Stimulated activated naive CD8-positive, alpha-beta T cell treated with anti-CD3 and anti-CD28 coated beads, Interleukin-15, Interleukin-2, amounts not matched to agents 100 U/mL and 50 U/mL, for 24 hours (primary cell): Measurements from ENCODE around the gene ISG15.
"Not testable (repeated sequence)": the region's sequence is repeated elsewhere in the genome, so short reads cannot be mapped to it uniquely, and the experiment has no call there.

Experiments
- ATAC-seq: fragments of 150-1000 bp; cut with Tn5 transposase; one replicate; pipeline ENCODE4 v1.10.0; 2021
- DNase-seq: peaks from one replicate; pipeline ENCODE4 v3.0.0; 2021

The ISG15 gene

DNA sequence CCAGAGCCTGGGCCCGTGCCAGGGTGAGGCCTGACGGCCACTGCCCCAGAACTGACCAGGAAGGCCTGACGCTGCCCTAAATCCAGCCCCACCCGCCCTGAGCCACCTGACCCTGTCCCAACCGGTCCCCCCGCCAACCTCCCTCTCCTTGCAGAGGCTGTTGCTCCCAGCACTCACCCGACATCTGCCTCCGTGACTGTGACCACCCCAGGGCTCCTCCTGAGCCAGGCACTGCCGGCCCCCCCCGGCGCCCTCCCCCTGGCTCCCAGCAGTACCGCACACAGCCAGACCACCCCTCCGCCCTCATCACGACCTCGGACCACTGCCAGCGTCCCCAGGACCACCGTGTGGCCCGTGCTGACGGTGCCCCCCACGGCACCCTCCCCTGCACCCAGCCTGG lies 32.9 kb downstream of the ISG15 start:
- no peak for DNase-seq
- no peak for ATAC-seq

DNA sequence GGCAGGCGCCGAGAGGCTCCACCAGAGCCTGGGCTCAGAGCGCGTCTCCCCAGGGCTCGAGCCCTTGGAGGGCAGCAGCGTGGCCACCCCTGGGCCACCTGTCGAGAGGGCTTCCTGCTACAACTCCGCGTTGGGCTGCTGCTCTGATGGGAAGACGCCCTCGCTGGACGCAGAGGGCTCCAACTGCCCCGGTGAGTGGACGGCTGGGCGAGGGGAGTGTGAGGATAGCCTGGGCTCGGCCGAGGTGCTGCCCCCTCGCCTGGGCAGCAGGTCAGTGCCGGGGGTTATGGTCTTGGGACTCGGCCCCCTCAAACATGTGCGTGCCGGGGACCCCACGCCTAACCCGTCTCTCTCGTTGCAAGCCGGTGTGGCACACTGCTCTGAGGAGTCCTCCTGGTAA lies 33.5 kb downstream of the ISG15 start:
- ATAC-seq = no peak
- DNase-seq = no peak

DNA sequence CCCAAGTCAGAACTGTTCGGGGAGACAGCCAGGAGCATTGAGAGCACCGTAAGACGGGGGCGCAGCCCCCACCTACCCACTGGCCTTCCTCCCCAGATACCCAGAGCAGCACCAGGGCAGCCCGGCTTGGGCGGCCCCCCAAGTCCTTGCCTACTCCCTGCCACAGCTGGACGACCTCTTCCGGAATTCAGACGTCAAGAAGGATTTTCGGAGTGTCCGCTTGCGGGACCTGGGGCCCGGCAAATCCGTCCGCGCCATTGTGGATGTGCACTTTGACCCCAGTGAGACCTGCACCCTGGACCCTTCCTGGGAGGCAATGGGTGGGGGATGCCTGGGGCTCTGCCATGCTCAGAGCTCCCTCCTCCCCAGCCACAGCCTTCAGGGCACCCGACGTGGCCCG lies 34.1 kb downstream of the ISG15 start:
- no peak for ATAC-seq

DNA sequence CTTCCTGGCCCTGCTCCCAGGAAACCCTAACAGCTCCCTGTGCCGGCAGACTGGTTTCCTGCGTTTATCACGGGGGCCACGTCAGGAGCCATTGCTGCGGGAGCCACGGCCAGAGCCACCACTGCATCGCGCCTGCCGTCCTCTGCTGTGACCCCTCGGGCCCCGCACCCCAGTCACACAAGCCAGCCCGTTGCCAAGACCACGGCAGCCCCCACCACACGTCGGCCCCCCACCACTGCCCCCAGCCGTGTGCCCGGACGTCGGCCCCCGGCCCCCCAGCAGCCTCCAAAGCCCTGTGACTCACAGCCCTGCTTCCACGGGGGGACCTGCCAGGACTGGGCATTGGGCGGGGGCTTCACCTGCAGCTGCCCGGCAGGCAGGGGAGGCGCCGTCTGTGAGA lies 34.7 kb downstream of the ISG15 start:
- no peak for DNase-seq
- no peak for ATAC-seq

More for the DNA sequence above, 34.1 kb downstream of the ISG15 start:
- no peak for DNase-seq

DNA sequence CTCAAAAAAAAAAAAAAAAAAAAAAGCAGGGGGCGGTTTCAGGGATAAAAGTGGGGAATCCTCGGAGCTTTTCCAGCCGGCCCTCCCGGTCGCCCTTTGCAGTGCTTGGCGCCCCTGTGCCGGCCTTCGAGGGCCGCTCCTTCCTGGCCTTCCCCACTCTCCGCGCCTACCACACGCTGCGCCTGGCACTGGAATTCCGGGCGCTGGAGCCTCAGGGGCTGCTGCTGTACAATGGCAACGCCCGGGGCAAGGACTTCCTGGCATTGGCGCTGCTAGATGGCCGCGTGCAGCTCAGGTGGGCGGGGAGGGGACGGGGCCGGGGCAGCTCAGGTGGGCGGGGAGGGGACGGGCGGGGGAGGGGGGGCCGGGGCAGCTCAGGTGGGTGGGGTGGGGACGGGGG lies 35.5 kb downstream of the ISG15 start:
- DNase-seq = no peak
- ATAC-seq = no peak

DNA sequence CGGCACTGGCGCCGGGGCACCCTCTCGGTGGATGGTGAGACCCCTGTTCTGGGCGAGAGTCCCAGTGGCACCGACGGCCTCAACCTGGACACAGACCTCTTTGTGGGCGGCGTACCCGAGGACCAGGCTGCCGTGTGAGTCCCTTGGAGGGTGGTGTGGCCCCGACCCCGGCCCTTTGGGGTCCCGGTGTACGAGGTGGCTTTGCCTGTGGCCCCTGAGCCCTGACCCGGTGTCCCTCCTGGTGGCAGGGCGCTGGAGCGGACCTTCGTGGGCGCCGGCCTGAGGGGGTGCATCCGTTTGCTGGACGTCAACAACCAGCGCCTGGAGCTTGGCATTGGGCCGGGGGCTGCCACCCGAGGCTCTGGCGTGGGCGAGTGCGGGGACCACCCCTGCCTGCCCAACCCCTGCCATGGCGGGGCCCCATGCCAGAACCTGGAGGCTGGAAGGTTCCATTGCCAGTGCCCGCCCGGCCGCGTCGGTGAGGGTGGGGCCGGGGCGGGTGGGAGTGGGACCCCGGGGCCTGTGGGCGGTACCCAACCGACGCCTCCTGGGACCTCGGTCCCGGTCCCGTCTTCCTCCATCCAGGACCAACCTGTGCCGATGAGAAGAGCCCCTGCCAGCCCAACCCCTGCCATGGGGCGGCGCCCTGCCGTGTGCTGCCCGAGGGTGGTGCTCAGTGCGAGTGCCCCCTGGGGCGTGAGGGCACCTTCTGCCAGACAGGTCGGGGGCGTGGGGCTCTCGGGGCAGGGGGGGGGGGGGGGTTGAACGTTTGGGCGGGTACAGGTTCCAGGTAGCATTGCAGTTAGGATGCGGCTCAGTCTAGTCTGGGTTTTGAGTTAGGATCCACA lies 36.2 kb downstream of the ISG15 start:
- ATAC-seq (no peak), DNase-seq (no peak)

DNA sequence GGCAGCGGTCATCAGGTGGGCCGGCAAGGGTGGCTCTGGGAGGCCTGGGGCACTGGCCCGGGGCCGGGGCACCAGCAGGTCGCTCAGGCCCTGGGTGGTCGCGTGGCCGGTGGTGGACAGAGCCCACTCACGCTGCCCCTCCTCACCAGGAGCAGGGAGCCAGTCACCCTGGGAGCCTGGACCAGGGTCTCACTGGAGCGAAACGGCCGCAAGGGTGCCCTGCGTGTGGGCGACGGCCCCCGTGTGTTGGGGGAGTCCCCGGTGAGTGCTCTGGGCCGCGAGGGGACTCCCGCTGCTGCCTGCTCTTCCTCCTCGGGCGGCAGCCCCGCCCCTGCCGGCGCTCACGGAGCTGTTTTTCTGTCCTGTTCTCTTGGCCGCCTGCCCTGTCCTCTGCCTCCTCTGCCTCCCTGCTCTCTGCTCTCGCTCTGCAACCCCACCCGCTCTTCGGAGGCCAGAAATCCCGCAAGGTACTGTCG lies 37.3 kb downstream of the ISG15 start:
- DNase-seq = no peak
- ATAC-seq = no peak

DNA sequence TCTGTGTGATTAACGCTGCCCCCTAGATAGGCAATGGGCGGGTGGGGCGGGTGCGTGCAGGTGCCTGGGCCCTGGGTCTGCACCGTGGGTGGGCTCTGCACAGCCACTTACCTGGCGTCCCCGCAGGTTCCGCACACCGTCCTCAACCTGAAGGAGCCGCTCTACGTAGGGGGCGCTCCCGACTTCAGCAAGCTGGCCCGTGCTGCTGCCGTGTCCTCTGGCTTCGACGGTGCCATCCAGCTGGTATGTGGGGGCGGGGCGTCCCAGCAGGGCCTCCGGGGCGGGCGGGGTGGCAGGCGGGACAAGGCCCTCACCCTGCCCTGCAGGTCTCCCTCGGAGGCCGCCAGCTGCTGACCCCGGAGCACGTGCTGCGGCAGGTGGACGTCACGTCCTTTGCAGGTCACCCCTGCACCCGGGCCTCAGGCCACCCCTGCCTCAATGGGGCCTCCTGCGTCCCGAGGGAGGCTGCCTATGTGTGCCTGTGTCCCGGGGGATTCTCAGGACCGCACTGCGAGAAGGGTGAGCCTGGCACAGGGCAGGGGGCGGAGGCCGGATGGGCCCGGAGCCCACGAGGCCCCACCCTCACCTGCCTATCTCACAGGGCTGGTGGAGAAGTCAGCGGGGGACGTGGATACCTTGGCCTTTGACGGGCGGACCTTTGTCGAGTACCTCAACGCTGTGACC lies 38.0 kb downstream of the ISG15 start:
- DNase-seq (no peak), ATAC-seq (no peak)

DNA sequence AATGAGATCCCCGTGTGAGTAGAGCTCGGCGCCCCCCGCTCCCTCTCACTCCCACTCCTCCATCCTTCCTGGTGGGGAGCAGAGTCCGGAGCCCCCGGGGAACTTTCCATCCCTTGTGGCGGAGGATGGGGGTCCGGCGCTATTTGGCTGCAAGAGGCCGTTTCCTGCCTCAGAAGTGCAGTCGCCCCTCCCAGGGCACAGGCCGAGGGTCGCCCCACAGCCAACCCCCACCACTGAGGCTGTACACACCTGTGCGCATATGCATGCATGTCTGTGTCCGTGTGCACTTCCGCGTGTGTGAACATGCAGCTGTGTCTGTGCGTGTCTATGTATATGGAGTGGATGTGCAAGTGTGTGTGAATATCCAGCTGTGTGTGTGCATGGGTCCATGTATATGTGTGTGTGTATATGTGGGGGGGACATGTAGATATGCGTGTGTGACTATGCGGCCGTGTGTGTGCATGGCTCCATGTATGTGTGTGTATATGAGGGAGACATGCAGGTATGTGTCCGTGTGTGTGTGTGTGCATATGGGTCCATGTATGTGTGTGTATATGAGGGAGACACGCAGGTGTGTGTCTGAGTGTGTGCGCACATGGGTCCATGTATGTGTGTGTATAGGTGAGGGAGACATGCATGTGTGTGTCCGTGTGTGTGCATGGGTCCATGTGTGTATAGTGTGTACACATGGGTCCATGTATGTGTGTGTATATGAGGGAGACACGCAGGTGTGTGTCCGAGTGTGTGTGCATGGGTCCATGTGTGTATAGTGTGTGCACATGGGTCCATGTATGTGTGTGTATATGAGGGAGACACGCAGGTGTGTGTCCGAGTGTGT lies 38.9 kb downstream of the ISG15 start:
- ATAC-seq = no peak
- no peak for DNase-seq

DNA sequence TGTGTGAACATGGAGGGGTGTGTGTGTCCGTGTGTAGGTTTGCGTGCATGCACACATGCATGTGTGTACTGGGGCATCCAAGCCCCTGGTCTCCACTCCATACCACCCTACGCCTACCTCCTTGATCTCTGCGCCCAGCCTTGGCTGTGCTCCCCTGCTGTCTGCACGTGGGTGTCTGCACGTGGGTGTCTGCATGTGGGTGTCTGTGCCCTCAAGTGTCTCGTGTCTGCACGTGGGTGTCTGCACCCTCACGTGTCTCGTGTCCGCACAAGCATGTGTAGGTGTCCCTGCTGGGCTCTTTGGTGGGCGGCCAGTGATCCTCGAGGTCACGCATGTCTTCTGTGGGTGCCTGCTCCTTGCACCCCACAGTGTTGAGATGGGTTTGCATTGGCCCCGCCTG lies 39.7 kb downstream of the ISG15 start:
- ATAC-seq (no peak), DNase-seq (no peak)

DNA sequence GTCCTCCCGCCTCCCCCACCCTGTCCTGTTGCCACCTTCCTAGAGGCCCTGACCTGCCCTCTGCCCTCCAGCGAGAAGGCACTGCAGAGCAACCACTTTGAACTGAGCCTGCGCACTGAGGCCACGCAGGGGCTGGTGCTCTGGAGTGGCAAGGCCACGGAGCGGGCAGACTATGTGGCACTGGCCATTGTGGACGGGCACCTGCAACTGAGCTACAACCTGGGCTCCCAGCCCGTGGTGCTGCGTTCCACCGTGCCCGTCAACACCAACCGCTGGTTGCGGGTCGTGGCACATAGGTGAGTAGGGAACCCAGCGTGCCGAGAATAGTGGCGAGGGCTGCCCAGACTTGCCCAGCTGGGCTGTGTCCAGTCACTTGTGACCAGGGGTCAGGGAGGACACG lies 40.4 kb downstream of the ISG15 start:
- ATAC-seq (no peak), DNase-seq (no peak)

DNA sequence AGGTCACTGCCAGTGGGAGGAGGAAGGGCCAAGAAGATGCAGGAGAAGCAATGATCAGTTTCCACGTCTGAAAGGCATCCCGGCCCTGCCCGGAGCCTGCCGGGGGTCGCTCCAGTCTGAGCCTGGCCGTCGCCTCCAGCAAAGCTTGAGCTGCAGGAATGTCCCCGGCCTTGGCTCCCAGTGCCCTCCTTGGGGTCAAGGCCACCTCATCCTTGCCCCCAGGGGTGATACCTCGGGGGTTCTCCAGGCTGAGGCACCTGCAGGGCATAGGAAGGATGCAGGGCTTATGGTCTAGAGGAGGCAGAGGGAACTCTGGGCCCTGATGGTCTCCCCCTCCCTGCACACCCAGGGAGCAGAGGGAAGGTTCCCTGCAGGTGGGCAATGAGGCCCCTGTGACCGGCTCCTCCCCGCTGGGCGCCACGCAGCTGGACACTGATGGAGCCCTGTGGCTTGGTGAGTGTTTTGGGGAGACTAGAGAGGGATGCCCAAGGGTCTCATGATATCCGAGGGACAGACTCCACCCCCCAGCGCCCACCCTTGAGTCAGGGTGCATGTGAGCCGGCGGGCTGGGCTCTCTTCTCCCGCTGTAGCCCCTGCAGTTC lies 40.9 kb downstream of the ISG15 start:
- DNase-seq (no peak), ATAC-seq (no peak)

DNA sequence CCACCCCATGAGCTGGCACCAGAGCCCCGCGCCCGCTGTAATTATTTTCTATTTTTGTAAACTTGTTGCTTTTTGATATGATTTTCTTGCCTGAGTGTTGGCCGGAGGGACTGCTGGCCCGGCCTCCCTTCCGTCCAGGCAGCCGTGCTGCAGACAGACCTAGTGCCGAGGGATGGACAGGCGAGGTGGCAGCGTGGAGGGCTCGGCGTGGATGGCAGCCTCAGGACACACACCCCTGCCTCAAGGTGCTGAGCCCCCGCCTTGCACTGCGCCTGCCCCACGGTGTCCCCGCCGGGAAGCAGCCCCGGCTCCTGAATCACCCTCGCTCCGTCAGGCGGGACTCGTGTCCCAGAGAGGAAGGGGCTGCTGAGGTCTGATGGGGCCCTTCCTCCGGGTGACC lies 41.7 kb downstream of the ISG15 start:
- DNase-seq = no peak
- no peak for ATAC-seq

DNA sequence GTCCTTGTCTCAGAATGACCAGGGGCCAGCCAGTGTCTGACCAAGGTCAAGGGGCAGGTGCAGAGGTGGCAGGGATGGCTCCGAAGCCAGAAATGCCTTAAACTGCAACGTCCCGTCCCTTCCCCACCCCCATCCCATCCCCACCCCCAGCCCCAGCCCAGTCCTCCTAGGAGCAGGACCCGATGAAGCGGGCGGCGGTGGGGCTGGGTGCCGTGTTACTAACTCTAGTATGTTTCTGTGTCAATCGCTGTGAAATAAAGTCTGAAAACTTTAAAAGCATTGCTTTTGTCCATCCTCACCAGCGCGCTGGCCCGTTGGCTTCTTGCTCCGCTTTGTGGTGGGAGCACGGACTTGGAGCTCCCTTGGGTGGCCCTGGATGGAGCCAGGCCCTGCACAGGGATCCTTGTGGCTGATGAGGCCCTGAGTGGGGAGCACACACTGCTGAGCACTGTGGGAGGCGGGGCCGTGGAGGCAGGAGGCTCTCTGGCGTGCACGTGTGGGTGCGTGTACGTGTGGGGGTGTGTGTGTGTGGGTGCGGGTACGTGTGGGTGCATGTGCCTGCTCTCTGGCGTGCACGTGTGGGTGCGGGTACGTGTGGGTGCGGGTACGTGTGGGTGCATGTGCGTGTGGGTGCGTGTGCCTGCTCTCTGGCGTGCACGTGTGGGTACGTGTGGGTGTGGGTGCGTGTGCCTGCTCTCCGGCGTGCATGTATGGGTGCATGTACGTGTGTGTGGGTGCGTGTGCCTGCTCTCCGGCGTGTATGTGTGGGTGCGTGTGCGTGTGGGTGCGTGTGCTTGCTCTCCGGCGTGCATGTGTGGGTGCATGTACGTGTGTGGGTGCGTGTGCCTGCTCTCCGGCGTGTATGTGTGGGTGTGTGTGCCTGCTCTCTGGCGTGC lies 42.8 kb downstream of the ISG15 start:
- ATAC-seq (no peak), DNase-seq (no peak)

DNA sequence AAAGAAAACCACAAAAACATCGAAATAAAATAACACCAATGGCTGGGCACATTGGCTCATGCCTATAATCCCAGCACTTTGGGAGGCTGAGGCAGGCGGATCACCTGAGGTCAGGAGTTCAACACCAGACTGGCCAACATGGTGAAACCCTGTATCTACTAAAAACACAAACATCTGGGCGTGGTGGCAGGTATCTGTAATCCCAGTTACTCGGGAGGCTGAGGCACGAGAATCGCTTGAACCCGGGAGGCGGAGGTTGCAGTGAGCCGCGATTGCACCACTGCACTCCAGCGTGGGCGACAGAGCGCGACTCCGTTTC lies 44.4 kb downstream of the ISG15 start:
- not testable (repeated sequence) for DNase-seq, ATAC-seq

DNA sequence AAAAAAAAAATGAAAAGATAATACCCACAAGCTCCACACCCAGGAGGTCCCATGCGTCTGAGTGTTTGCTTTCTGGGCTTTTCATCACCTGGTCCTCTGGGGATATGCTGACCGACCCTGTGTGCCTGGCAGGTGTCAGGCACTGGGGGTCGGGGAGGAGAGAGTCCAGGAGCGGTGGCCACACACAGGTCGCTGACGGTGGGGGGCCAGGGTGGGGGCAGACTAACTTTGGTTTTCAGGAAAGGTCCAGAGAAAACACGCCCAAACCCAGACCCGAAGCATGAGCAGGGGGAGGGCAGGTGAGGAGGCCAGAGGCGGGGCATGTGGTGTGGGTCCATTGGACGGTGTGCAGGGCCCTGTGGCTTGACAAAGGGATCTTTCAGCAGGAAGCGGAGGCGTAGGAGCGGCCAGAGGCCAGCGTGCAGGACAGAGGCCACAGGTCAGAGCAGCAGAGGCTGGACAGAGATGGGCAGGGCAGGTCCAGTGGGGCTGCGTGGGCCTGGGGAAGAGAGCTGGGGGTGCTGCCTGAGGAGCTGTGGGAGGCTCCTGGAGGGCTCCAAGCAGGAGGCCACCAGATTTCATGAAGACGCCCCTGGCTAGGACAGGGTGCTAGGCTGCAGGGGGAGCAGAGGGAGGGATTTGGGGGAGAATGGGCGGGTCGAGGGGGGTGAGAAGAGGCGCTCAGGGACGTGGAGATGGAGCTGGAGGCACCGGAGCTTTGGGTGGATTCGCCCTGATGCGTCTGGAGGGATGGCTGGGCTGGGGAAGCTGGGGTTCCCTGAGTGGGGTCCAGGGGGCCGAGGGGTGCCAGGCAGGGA lies 45.0 kb downstream of the ISG15 start:
- DNase-seq (no peak), ATAC-seq (no peak)

DNA sequence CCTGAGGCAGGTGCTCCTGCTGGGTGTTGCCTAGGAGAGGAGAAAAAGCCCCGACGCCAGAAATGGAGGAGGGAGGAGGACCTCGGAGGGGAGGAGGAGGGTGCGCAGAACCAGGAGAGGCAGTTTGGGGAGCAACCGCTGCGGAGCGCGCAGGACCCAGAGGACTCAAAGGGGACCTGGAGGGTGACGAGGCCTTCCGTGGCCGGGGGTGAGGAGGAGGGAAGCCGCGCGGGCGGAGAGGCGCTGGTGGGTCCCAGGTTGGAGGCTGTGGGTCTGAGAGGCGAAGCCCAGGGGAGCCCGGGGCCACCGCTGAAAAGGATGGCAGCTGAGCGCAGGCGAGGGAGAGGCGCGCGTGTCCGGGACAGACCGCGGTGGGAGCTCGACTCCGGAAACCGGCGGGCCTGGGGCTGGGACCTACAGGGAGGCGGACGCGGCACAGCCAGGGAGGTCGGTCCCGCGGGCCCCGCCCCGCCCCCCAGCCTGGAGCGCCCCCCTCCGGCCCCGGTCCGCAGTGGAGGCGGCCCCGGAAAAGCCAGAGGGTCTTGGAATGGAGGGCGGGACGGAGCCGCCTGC lies 45.7 kb downstream of the ISG15 start:
- DNase-seq (peak; percentile 65), ATAC-seq (peak; percentile 12)

DNA sequence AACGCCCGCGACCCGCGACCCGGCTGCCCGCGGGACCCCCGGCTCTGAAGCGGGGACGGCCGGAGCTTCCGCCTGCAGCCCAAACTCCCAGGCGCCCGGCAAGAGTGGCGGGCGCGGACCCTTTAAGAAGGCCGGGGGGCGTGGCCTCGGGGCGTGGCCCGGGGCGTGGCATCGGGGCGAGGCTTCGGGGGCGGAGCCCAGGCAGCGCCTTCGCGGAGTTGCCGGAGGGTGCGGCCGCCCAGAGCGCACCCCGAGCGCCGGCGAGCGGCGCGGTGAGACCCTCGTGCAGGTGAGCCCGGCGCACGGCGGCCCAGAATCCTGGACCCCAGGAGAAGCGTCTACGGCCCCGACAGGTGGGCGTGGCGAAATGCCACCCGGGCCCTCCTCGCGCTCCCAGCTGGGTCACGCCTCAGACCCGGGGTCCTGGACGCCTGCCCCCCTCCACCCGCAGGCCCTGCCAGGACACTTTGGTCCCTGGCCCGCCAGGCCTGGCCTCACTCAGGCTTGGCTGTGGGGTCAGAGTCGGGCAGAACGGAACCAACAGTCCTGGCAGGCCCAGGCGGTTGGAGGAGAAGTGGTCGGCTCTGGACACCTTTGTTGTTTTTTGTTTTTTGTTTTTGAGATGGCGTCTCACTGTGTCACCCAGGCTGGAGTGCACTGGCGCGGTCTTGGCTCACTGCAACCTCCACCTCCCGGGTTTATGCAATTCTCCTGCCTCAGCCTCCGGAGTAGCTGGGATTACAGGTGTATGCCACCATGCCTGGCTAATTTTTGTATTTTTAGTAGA lies 46.4 kb downstream of the ISG15 start:
- ATAC-seq (peak; percentile 58), DNase-seq (peak; percentile 96)

DNA sequence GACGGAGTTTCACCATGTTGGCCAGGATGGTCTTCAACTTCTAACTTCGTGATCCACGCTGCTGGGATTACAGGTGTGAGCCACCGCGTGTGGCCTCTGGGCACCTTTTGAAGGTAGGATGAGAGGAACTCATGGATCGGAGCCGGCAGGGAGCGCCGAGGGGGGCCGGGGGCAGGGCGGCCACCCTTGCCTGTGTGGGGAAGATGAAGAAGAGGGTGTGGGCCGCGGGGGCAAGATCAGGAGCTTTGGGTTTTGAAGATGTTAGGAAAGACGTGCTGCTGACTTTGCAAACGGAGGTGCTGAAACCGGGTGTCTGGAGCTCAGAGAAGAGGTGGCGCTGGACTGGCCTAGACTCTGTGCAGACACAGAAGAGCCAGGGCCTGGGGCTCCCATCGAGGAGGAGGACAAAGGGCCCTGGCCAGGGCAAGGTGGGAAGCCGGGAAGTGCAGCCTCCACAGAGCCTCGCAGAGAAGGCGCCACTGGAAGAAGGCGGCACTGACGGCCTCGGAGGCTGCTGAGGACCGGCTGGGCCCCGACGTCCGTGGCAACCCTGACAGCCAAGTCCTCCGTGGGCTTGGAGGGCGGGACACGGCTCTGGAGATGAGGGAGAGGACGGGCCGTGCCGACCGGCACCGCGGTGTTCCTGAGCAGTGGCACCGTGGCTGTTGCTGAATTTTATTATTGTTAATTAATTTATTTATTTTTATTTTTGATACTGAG lies 47.1 kb downstream of the ISG15 start:
- DNase-seq = no peak
- ATAC-seq = no peak
